Mucosa of stomach (tissue), 1 donor: ENCODE results near the gene TTBK2.

Experiments used
- H3K27me3 ChIP-seq: one replicate; pipeline ENCODE4 v1.7.0; 2013; ENCODE audit warnings: mild to moderate bottlenecking, low read length; ENCODE audit not compliant: control insufficient read depth, insufficient read depth
- H3K36me3 ChIP-seq: one replicate; pipeline ENCODE4 v1.7.0; 2013; ENCODE audit warnings: low read length; ENCODE audit not compliant: control insufficient read depth, insufficient read depth
- H3K4me1 ChIP-seq: one replicate; pipeline ENCODE4 v1.7.0; 2013; ENCODE audit warnings: mild to moderate bottlenecking, low read length; ENCODE audit not compliant: control insufficient read depth, insufficient read depth
- H3K4me3 ChIP-seq: one replicate; pipeline ENCODE4 v1.7.0; 2013; ENCODE audit warnings: low read length
- H3K9ac ChIP-seq: one replicate; pipeline ENCODE4 v1.7.0; 2013; ENCODE audit warnings: mild to moderate bottlenecking, low read length, moderate library complexity
- H3K9me3 ChIP-seq: one replicate; pipeline ENCODE4 v1.7.0; 2013; ENCODE audit warnings: mild to moderate bottlenecking, low read length, moderate library complexity; ENCODE audit not compliant: control insufficient read depth
- donor health status: Pancreatic carcinoma.

Gene TTBK2

GRCh38 chr15:42716125-42716524 lies 204.5 kb downstream of the TTBK2 start:
- H3K4me3 ChIP-seq: no peak overlapping the region
- no peaks in the 10 kb centered on the region for H3K36me3 ChIP-seq
- no peak overlapping the region for H3K9ac ChIP-seq
- H3K27me3 ChIP-seq: no peaks in the 10 kb centered on the region
- H3K4me1 ChIP-seq: no peaks in the 10 kb centered on the region
- H3K9me3 ChIP-seq: no peaks in the 10 kb centered on the region

DNA sequence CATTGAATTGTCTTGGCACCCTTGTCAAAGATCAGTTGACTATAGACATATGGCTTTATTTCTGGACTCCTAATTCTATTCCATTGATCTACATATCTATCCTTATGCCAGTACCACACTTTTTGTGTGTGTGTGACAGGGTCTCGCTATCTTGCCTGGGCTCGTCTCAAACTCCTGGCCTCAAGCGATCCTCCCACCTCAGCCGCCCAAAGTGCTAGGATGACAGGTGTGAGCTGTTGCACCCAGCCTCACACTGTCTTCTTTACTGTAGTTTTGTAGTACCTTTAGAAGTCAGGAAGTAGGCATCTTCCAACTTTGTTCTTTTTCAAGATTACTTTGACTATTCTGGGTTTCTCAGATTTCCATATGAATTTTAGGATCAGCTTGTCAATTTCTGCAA lies 208.0 kb downstream of the TTBK2 start:
- Histone ChIP-seq H3K4me3 (no peak overlapping the region), H3K36me3 (no peaks in the 10 kb centered on the region), H3K27me3 (no peaks in the 10 kb centered on the region), H3K9ac (no peak overlapping the region), H3K9me3 (no peaks in the 10 kb centered on the region), H3K4me1 (no peaks in the 10 kb centered on the region)

DNA sequence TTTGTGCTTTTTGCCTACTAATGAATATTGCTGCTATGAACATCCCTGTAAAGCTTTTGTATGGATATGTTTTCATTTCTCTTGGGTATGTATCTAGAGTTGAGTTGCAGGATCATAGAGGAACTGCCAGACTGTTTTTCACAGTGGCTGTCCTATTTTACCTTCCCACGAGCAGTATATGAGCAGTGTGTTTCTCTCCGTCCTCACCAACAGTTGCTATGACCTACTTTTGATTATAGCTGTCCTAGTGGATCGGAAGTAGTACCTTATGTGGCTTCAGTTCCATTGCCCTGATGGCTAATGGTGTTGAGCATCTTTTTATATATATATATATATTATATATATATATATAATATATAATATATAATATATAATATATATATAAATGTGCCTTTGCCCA lies 208.8 kb downstream of the TTBK2 start:
- no peaks in the 10 kb centered on the region for H3K36me3 ChIP-seq
- no peaks in the 10 kb centered on the region for H3K4me1 ChIP-seq
- no peak overlapping the region for H3K4me3 ChIP-seq
- no peak overlapping the region for H3K9ac ChIP-seq
- no peaks in the 10 kb centered on the region for H3K27me3 ChIP-seq
- no peaks in the 10 kb centered on the region for H3K9me3 ChIP-seq

GRCh38 chr15:42710662-42711061 lies 209.9 kb downstream of the TTBK2 start:
- Histone ChIP-seq H3K27me3 (no peaks in the 10 kb centered on the region), H3K9me3 (no peaks in the 10 kb centered on the region), H3K36me3 (no peaks in the 10 kb centered on the region), H3K4me3 (no peak overlapping the region), H3K4me1 (no peaks in the 10 kb centered on the region), H3K9ac (no peak overlapping the region)

- no peaks in the 10 kb centered on the region for H3K27me3 ChIP-seq
- no peaks in the 10 kb centered on the region for H3K9me3 ChIP-seq
- H3K4me1 ChIP-seq: no peaks in the 10 kb centered on the region
- H3K9ac ChIP-seq: no peak overlapping the region
- H3K4me3 ChIP-seq: no peak overlapping the region
- H3K36me3 ChIP-seq: no peaks in the 10 kb centered on the region
These were observed 212.6 kb downstream of the TTBK2 start for GRCh38 chr15:42707873-42708544.

DNA sequence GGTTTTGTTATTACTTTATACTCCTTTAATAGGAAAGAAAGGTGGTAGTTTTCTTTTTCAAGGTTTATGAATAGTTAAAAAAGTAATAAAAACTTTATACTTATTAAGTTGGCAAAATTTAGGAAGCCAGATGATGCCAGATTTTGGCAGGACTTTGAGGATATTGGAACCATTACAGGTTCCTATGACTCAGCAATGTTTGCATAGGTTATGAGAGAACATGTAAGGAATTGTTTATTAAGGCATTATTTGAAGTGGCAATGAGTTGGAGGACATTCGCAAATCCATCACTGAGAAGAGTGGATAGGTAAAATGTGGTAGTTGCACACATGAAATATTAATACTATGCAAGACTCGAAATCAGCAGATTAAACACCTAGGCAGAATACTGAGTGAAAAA lies 213.5 kb downstream of the TTBK2 start:
- no peak overlapping the region for H3K4me3 ChIP-seq
- no peaks in the 10 kb centered on the region for H3K4me1 ChIP-seq
- H3K9ac ChIP-seq: no peak overlapping the region
- H3K9me3 ChIP-seq: no peaks in the 10 kb centered on the region
- H3K27me3 ChIP-seq: no peaks in the 10 kb centered on the region
- H3K36me3 ChIP-seq: no peaks in the 10 kb centered on the region

GRCh38 chr15:42705336-42705735 lies 215.2 kb downstream of the TTBK2 start:
- H3K9me3 ChIP-seq: no peaks in the 10 kb centered on the region

GRCh38 chr15:42704492-42704926 lies 216.1 kb downstream of the TTBK2 start:
- H3K4me3 ChIP-seq: no peak overlapping the region
- H3K9me3 ChIP-seq: no peaks in the 10 kb centered on the region
- no peaks in the 10 kb centered on the region for H3K4me1 ChIP-seq
- no peaks in the 10 kb centered on the region for H3K36me3 ChIP-seq
- no peak overlapping the region for H3K9ac ChIP-seq
- H3K27me3 ChIP-seq: no peaks in the 10 kb centered on the region

More at GRCh38 chr15:42705336-42705735, 215.2 kb downstream of the TTBK2 start:
- H3K4me3 ChIP-seq: no peak overlapping the region
- H3K36me3 ChIP-seq: no peaks in the 10 kb centered on the region
- H3K9ac ChIP-seq: no peak overlapping the region
- H3K4me1 ChIP-seq: no peaks in the 10 kb centered on the region
- no peaks in the 10 kb centered on the region for H3K27me3 ChIP-seq

DNA sequence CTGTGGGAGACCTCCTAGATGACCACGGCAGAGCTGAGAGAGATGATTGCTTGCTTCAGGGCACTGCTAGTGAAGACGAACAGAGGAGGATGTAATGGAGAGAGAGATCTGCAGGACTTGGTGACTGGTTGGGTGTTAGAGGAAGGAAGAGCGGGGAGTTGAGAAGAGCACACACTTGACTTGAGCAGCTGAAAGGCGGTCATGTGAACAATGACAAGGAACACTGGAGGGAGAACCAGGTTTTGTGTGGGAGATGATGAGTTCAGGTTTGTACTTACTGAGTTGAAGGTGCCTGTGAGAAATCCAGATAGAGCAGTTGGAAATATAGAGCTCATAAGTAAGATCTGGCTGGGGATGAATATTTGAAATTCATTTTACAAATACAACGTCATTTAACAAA lies 224.0 kb downstream of the TTBK2 start:
- Histone ChIP-seq H3K4me1 (no peaks in the 10 kb centered on the region), H3K9ac (no peak overlapping the region), H3K27me3 (no peaks in the 10 kb centered on the region), H3K9me3 (no peaks in the 10 kb centered on the region), H3K4me3 (no peak overlapping the region), H3K36me3 (no peaks in the 10 kb centered on the region)

DNA sequence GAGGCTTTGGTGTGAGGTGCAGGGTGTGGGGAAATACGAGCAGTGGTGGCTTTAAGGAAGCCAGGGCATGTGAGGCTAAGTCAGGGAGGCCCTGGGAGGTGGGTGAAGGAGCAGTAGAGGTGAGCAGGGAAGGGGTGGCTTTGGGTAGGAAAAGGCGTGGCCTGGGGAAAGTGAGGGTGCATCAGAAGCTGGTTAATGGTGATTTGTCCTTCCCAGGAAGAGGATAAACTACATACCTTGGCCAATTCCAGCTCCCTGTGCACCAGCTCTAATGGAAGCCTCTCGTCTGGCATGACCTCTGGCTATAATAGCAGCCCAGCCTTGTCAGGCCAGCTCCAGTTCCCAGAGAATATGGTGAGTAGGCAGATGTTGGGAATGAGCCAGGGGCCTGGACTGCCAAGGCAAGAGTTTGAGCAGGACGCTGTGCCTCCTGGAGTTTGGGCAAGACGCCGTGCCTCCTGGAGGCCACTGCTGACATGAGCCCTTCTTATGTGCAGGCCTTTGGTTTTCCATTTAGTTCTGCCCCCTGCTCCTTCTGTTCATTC lies 225.0 kb downstream of the TTBK2 start:
- Histone ChIP-seq H3K9me3 (no peaks in the 10 kb centered on the region), H3K4me3 (no peak overlapping the region), H3K36me3 (no peaks in the 10 kb centered on the region), H3K9ac (no peak overlapping the region), H3K27me3 (no peaks in the 10 kb centered on the region), H3K4me1 (no peaks in the 10 kb centered on the region)

- H3K9ac ChIP-seq: no peak overlapping the region
- no peaks in the 10 kb centered on the region for H3K9me3 ChIP-seq
- no peak overlapping the region for H3K4me3 ChIP-seq
- no peaks in the 10 kb centered on the region for H3K36me3 ChIP-seq
- H3K4me1 ChIP-seq: no peaks in the 10 kb centered on the region
- no peaks in the 10 kb centered on the region for H3K27me3 ChIP-seq
These were observed 226.2 kb downstream of the TTBK2 start for GRCh38 chr15:42694398-42694797.

DNA sequence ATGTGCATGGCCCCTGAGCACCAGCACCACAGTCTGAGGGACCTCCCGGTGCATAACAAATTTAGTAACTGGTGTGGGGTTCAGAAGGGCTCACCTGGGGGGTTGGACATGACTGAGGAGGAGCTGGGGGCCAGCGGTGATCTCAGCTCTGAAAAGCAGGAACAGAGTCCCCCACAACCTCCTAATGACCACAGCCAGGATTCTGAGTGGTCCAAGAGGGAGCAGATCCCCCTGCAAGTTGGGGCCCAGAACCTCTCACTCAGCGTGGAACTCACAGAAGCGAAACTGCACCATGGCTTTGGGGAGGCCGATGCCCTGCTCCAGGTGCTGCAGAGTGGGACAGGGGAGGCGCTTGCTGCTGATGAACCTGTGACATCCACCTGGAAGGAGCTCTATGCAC lies 226.6 kb downstream of the TTBK2 start:
- no peaks in the 10 kb centered on the region for H3K27me3 ChIP-seq
- H3K4me3 ChIP-seq: no peak overlapping the region
- H3K4me1 ChIP-seq: no peaks in the 10 kb centered on the region
- no peaks in the 10 kb centered on the region for H3K9me3 ChIP-seq
- no peak overlapping the region for H3K9ac ChIP-seq
- no peaks in the 10 kb centered on the region for H3K36me3 ChIP-seq

DNA sequence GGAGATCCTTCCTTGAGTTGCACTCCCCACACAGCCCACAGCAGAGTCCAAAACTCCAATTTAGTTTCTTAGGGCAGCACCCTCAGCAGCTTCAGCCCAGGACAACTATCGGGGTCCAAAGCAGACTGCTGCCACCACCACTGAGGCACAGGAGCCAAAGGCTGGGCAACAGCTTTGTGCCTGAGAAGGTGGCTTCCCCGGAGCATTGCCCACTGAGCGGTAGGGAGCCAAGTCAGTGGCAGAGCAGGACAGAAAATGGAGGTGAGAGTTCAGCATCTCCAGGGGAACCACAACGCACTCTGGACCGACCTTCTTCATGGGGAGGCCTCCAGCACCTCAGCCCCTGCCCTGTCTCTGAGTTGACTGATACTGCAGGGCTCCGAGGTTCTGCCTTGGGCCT lies 227.1 kb downstream of the TTBK2 start:
- Histone ChIP-seq H3K9me3 (no peaks in the 10 kb centered on the region), H3K27me3 (no peaks in the 10 kb centered on the region), H3K4me3 (no peak overlapping the region), H3K9ac (no peak overlapping the region), H3K4me1 (no peaks in the 10 kb centered on the region), H3K36me3 (no peaks in the 10 kb centered on the region)
